GM18499 (cell line): Measurements from ENCODE around the gene SERPINA3.
"Not testable (repeated sequence)": the region's sequence is repeated elsewhere in the genome, so short reads cannot be mapped to it uniquely, and the experiment has no call there.

Experiments
- ATAC-seq: cut with Tn5 transposase; IDR thresholded peaks from one replicate; pipeline ENCODE4 v1.9.1; 2021; ENCODE audit warnings: moderate number of reproducible peaks; ENCODE audit not compliant: insufficient read depth, unreplicated experiment

Gene SERPINA3

GRCh38 chr14:94612174-94612573 is at the start of gene SERPINA3:
Gene SERPINA3, plus strand, starts transcription at chr14:94612391. Its CDS starts 2,051 bp downstream, at chr14:94614442.
- ATAC-seq, result no peak

- no peak for ATAC-seq
Measured at GRCh38 chr14:94562941-94563883, 49.0 kb upstream of the SERPINA3 start.

GRCh38 chr14:94564381-94564780 is 47.8 kb upstream of the SERPINA3 start:
- ATAC-seq, result no peak

GRCh38 chr14:94568186-94568585 is 44.0 kb upstream of the SERPINA3 start:
- ATAC-seq, result no peak

DNA sequence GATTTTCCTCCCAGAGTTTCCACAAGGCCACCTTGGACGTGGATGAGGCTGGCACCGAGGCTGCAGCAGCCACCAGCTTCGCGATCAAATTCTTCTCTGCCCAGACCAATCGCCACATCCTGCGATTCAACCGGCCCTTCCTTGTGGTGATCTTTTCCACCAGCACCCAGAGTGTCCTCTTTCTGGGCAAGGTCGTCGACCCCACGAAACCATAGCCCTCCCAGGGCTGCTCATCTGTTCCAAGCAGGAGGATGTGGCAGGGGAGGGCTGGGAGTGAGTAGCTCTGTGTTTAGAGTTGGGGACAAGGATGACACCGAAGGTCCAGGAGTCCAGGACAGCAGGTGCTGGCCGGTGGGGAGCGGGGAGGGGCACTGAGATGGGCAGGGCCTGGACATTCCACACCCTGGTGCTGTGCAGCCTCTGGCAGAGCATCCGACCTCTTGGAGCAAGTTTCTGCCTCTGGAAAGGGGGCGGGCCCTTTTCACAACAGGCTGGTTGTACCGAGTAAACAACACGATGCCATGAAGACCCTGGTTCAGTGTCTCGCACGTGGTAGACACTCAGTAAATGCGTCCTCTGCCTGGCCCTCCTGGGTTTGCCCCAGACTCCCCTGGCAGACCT is 42.7 kb upstream of the SERPINA3 start:
- ATAC-seq, result no peak

- ATAC-seq, result no peak
Measured at GRCh38 chr14:94570002-94570400, 42.2 kb upstream of the SERPINA3 start.

GRCh38 chr14:94570440-94570839 is 41.8 kb upstream of the SERPINA3 start:
- ATAC-seq, result no peak

- ATAC-seq, result no peak
Measured at GRCh38 chr14:94571395-94571794, 40.8 kb upstream of the SERPINA3 start.

DNA sequence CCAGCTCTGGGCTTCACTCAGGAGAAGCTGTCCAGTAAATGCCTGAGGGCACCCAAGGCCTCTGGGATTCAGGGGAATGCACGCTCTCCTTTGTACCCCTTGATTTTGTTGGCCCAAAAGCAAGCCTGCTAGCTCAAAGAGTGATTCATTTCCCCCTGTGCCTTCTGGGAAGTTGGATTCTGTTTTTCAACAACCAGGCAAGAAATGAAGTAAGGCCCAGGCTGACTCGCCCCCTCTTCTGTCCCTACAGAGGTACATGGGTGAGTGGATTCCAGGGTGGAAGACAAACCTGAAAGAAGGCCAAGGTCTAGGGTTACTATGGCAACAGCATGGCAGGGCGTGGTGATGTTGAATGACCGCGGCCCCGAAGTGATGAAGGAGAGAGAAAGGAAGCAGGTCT is 40.2 kb upstream of the SERPINA3 start:
- ATAC-seq, result no peak

GRCh38 chr14:94572637-94573303 is 39.4 kb upstream of the SERPINA3 start:
- no peak for ATAC-seq

DNA sequence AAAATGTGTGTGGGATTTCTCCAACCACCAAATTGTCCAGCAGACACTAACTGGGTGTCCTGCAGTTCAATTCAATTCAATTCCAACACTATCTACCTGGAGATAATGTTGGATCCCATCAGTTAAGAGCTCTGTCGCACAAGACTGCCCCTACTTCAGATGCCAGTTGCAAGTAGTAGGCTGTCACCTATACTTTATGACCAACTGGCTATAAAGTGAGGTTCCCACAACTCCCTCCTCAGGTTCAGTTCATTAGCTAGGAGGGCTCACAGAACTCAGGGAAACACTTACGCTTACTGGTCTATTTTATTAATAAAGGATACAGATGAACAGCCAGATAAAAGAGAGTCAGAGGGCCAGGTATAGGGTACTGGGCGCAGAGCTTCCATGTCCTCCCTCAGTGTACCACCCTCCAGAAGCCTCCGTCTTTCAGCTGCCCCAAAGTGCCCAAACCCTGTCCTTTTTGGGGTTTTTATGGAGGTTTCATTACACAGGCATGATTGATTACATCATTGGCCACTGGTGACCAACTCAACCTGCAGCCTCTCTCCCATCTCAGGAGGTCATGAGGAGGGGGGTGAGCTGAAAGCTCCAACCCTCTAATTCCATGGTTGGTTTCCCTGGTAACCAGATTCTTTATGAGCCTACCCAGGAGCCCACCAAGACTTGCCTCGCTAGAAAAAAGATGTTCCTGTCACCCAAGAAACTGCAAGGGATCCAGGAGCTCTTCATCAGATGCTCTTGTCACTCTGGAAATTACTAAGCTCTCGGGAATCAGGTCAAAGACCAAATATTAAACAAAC is 38.5 kb upstream of the SERPINA3 start:
- ATAC-seq, result no peak

- no peak for ATAC-seq
Measured at GRCh38 chr14:94574336-94574735, 37.9 kb upstream of the SERPINA3 start.

- no peak for ATAC-seq
Measured at GRCh38 chr14:94575730-94576585, 36.2 kb upstream of the SERPINA3 start.

GRCh38 chr14:94577472-94577871 is 34.7 kb upstream of the SERPINA3 start:
- not testable (repeated sequence) for ATAC-seq

- ATAC-seq, result no peak
Measured at GRCh38 chr14:94578712-94579111, 33.5 kb upstream of the SERPINA3 start.

GRCh38 chr14:94581127-94581999 is 30.8 kb upstream of the SERPINA3 start, which contains the start of gene SERPINA5:
Gene SERPINA5, plus strand, starts transcription at chr14:94581426. Its CDS starts 5,937 bp downstream, at chr14:94587363.
- ATAC-seq, result no peak

GRCh38 chr14:94582199-94582750 is 29.9 kb upstream of the SERPINA3 start:
- ATAC-seq, result no peak

- ATAC-seq, result no peak
Measured at GRCh38 chr14:94582851-94583250, 29.3 kb upstream of the SERPINA3 start.
